ENCODE measurements around the gene NFIB.

NFIB gene

DNA sequence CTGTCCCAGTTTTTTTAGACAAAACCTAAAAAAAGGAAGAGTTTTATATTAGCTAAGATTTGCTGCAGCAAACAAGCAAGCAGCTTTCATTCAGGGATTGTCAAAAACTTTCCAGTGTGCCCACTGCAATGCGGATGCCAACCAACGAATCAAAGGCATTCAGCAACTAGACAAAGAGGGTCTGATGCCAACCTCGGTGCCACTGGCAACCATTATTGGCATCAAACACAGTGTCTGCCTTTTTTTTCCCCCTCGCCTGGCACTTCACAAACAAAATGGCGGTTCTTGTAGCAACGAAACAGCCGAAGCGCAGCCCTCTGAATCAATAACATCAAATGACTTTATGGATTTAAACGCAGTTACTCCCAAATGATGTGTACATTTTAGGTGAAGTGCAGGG is 10.4 kb downstream of the NFIB start:
- no peak for DNase-seq

DNA sequence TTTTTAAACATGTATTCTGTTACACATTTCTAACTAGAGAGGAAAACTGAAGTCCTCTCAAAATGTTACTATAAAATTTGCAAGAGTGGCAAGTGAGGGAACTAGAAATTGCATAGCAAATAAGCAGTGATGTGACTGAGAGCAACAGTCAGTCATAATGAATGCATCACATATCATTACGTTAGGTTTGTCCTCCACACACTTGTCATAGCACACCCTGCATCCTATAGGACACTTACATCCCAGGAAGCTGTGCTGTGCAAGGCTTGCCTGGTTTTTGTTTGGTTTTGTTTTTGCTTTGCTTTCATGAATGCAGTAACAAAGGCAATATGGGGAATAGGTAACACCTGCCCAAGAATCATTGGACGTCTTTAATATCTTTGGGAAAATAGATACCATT is 10.8 kb downstream of the NFIB start:
- no peak for DNase-seq

- no peak for DNase-seq
These were observed 11.5 kb downstream of the NFIB start for GRCh38 chr9:14302405-14302804.

GRCh38 chr9:14301583-14302021 is 12.3 kb downstream of the NFIB start:
- no peak for DNase-seq

GRCh38 chr9:14301006-14301405 is 12.9 kb downstream of the NFIB start:
- DNase-seq = no peak

GRCh38 chr9:14300588-14300987 is 13.4 kb downstream of the NFIB start:
- DNase-seq = no peak

DNA sequence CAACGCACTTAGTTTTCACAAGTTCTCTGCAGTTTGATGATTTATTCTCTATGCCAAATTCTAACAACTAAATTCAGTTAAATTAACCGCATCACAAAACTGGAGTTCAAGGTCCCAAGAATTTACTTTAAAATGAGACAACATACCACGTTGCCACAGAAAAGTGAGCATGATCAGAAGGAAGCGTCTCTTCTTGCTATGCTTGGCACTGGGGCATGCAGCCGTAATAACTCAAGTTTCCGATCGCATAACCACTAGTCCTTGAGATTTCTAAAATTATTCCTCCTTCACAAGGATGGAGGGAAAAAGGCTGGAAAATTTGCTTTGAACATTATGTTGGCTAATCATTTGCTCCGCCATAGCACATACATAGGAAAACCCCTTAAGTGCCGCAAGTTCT is 13.9 kb downstream of the NFIB start:
- no peak for DNase-seq

GRCh38 chr9:14298601-14299022 is 15.3 kb downstream of the NFIB start:
- no peak for DNase-seq

- no peak for DNase-seq
These were observed 17.3 kb downstream of the NFIB start for GRCh38 chr9:14296495-14297113.

- DNase-seq = no peak
These were observed 19.3 kb downstream of the NFIB start for GRCh38 chr9:14294659-14295058.

- DNase-seq = no peak
These were observed 20.1 kb downstream of the NFIB start for GRCh38 chr9:14293801-14294200.

DNA sequence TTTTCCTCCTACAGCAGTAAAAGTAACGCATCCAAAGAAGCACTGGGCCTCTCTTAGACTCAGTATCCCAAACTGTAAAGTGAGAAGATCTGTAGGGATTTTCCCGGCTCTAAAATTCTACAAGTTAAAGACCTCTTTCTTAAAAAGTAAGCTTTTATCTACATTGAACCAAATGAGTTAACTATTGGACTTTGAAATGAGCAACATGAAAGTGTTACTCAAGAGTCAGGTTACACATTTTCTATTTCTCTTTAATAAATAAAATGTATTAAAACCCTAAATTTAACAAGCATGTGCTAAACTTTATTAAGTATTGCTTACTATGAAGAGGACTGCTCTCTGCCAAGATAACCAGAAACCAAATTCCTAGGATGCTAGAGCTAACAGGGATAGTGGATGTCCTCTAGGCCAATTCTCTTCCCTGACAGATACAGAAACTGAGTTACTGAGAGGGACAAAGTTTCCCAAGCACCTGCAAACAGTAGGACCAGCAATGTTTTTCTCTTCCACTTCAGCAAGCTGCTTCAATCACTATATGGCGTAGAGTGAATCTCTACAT is 21.7 kb downstream of the NFIB start:
- no peak for DNase-seq

DNA sequence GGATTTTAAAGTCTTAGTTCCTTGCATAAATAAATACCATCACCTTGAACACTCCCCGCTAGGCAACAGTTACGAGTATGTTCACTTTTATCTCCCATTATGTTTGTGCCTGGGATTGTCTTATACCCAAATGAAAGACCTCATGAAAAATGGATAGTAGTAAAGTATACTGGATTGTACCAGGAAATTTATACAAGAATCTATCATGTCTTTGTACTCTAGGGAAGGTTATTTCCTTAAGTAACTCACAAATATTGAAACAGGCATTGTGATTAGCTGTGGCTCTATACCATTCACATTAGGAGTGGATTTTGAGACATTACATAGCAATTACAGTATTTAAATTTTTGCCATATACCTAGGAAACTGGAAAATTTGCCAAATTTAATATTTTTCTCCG is 24.0 kb downstream of the NFIB start:
- no peak for DNase-seq

DNA sequence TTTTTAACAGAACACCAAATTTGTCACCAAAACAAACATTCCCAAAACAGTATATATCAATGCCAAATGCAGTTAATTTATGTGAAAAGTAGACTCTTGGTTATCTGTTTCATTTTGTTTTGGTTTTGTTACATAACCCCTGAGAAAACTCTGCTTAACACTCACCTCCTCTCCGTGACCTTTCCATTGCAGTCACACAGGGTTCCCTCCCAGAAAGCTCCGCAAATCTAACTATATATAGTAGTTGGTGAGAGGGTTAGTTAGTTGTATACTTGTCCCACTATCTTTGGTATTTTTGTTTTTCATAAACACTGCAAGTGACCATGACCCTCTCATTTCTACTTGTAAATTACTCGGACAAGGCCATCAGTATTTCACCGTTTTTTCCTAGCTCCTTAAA is 25.5 kb downstream of the NFIB start:
- DNase-seq = no peak

DNA sequence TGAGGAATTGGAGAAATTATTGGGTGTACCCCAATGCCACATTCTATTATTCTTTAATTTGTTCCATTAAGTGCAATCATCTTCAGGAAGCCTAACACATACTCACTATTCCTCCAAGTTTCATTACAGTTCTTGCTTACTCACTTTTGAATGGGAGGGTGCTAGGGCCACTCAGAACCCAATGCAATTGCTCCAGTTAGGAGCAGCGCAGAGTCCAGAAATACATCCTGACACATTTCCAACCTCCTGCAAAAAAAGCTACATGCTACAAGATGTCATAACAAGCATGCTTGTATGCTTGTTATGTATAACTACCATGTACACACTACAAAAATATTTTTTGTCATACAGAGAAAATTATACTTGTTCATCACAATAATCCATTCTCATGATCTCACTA is 27.8 kb downstream of the NFIB start:
- DNase-seq = no peak

DNA sequence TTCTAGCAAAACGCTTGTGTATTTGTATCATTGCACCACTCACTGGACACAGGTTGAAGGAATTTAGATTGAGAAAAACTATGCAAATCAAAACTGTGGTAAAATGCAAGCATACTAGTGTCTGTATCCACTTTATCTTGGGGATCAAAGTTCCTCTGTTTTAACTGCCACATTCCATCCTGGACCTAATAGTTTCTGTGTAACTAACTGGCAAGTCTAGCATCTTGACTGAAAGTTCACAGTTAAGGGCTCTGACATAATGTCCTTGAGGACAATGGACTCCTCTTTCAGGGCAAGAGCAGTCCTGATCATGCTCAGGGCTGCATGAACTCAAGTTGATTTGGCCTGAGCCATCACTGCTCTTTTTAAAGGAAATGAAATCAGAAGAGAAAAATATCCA is 30.7 kb downstream of the NFIB start:
- DNase-seq = no peak

DNA sequence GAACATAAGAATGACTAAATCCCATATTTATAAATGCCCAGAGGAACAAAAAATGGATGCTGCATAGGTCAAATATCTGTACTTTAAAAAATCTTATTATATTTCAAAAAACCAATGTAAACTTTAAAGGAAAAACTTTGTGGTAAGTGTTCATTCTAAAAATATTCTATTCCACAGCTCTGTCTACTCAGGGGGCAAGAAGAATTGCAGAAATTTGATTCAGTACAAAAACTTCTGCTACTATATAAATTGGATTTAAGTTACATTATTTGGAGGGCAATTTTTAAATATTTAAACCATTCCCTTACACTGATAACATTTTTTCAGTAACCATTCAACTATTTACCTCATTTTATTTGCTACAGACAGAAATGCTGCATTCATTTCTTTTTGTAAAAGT is 32.1 kb downstream of the NFIB start:
- no peak for DNase-seq

GRCh38 chr9:14281136-14281795 is 32.7 kb downstream of the NFIB start:
- no peak for DNase-seq

GRCh38 chr9:14279671-14280070 is 34.3 kb downstream of the NFIB start:
- no peak for DNase-seq

DNA sequence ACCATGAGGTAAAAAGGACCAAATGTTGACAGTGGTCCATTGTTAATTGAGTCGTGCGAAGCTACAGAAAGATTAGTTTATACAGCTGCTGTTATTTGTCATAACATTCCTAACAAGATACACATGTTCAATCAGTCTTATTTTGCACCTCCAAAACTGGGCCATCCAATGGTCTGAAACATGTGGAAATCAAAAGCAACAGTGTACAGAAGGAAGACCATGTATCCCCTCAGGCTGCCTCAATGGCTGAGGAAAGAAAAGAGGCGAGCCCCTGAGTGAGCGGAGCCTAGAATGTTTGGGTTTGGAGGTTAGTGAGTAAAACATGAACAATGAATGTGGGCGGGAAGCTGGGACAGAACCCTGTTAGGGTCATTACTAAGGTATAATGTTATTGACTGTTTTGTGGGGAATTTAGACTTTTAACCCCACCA is 35.6 kb downstream of the NFIB start:
- no peak for DNase-seq

DNA sequence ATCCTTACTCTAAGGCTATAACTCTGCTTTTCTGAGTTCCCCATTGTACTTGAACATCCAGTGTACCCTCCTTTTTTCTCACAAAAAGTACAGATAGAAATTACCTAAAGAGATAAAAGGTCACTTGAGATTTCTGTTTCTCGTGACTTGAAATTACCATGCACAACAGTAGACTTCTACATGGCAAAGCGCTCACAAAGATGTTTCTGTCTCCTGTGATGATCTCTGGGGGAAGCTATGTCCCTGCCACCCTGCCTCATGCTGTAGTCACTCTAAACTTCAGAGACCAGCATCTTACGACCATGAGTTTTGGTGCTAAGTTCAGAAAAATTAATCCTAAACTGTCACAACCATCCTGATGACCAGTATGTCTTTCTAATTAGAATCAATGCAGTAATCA is 36.2 kb downstream of the NFIB start:
- DNase-seq = no peak

DNA sequence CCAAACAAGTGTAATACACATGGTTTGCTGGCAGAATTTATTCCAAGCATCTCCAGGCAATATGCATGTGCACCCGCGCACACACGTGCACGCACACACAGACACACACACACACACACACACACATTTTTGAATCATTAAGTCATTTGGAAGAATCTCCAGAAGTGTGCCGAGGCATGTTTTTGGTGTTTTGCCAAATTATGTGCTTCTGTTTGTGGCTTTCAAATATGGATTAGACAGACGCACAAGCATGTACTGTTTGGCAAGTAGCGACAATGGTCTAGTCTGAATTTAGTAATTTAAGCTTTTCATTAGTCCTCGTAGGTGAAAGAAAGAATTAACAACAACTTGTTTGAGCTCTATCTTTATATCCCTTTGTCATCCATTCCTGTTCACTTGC is 36.7 kb downstream of the NFIB start:
- DNase-seq = no peak

DNA sequence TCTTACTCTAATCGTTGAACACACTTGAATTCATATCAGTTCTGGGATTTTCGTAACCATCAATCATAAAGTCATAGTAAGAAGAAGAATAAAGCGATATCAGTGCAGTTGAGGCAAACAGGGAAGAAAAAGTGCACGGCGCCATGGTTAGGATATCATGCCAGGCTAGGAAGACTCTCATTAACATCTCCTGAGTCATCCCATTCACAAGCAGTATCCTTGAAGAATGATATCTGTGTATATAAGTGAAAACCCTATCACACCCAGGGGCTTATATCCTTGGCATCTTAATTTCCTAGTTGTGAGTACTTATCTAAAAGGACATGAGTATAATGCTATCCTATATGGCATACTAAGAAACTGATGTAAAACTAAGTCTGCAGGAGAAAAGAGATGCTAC is 38.6 kb downstream of the NFIB start:
- DNase-seq = no peak

DNA sequence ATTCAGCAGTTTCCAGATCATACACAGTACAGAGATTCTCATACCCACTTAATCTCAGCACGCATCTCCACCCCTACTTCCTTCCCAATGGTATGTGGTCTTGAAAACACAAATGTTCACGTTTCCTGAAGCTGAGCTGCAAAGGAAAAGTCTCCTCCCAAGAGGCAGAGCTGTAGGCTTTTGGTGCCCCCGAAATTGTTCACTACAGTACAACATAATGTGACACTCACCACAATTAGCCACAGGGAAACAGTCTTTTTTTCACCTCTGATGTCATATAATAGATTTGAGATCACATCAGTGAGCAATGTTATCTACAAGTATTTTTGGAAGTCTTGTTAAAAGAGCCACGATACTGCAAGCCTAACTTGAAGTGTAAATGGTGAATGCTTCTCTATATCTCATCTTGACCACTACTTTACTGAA is 40.2 kb downstream of the NFIB start:
- no peak for DNase-seq

Data from activated T-cell treated with anti-CD3 and anti-CD28 coated beads for 4 hours (primary cell).